Stimulated activated CD4-positive, alpha-beta T cell treated with anti-CD3 and anti-CD28 coated beads, Interleukin-2, amount 100 ng/mL, for 48 hours (primary cell): ENCODE results near the gene LGR6.
"Not testable (repeated sequence)": the region's sequence is repeated elsewhere in the genome, so short reads cannot be mapped to it uniquely, and the experiment has no call there.

Source experiments
- DNase-seq, 2 donors: peaks; one replicate each; pipeline ENCODE4 v3.0.0-alpha.2; 2020

The LGR6 gene

GRCh38 chr1:202241376-202242079 lies 47.9 kb downstream of the LGR6 start:
- no peak for DNase-seq

- DNase-seq, result no peak
Measured at GRCh38 chr1:202242080-202242419, 48.5 kb downstream of the LGR6 start.

- no peak for DNase-seq
Measured at GRCh38 chr1:202243006-202243405, 49.4 kb downstream of the LGR6 start.

- no peak for DNase-seq
Measured at GRCh38 chr1:202244841-202245261, 51.3 kb downstream of the LGR6 start.

GRCh38 chr1:202245391-202245790 lies 51.8 kb downstream of the LGR6 start:
- DNase-seq, result no peak

- no peak for DNase-seq
Measured at GRCh38 chr1:202247104-202247503, 53.5 kb downstream of the LGR6 start.

- DNase-seq, result no peak
Measured at GRCh38 chr1:202247837-202248795, 54.5 kb downstream of the LGR6 start.

- DNase-seq, result no peak
Measured at GRCh38 chr1:202248861-202249260, 55.3 kb downstream of the LGR6 start.

- no peak for DNase-seq
Measured at GRCh38 chr1:202249436-202249835, 55.8 kb downstream of the LGR6 start.

GRCh38 chr1:202249846-202250245 lies 56.2 kb downstream of the LGR6 start:
- DNase-seq, result no peak

GRCh38 chr1:202250982-202251381 lies 57.4 kb downstream of the LGR6 start:
- DNase-seq, result no peak

- DNase-seq, result no peak
Measured at GRCh38 chr1:202251424-202252256, 58.0 kb downstream of the LGR6 start.

- no peak for DNase-seq
Measured at GRCh38 chr1:202252271-202252670, 58.7 kb downstream of the LGR6 start.

GRCh38 chr1:202254454-202255252 lies 61.1 kb downstream of the LGR6 start:
- no peak for DNase-seq

GRCh38 chr1:202255343-202255742 lies 61.7 kb downstream of the LGR6 start:
- no peak for DNase-seq

GRCh38 chr1:202259705-202260104 lies 66.1 kb downstream of the LGR6 start:
- no peak for DNase-seq

GRCh38 chr1:202261209-202261958 lies 67.8 kb downstream of the LGR6 start:
- not testable (repeated sequence) for DNase-seq

GRCh38 chr1:202263628-202264027 lies 70.0 kb downstream of the LGR6 start:
- no peak for DNase-seq

- DNase-seq, result no peak
Measured at GRCh38 chr1:202264300-202264699, 70.7 kb downstream of the LGR6 start.

- no peak for DNase-seq
Measured at GRCh38 chr1:202264726-202265125, 71.1 kb downstream of the LGR6 start.

- DNase-seq, result no peak
Measured at GRCh38 chr1:202266061-202266765, 72.6 kb downstream of the LGR6 start.
